Subcutaneous preadipocyte (primary cell): ENCODE measurements around the gene METTL13. TPM values are rescaled to one million over a fixed set of nuclear protein-coding genes. Genes with fewer than 3 reads are reported as not detected.

Source experiments
- small RNA-seq: library from RNA; depleted of rRNA; stranded (forward); fragments of <200 nt; gene quantifications from one replicate; pipeline ENCODE3, GENCODE V24; 2012
- total RNA-seq: library from RNA; depleted of rRNA; stranded (reverse); fragments of >200 nt; gene quantifications from 2 replicates; pipeline ENCODE4 v1.2.3, GENCODE V29; 2012

METTL13 gene, protein sequence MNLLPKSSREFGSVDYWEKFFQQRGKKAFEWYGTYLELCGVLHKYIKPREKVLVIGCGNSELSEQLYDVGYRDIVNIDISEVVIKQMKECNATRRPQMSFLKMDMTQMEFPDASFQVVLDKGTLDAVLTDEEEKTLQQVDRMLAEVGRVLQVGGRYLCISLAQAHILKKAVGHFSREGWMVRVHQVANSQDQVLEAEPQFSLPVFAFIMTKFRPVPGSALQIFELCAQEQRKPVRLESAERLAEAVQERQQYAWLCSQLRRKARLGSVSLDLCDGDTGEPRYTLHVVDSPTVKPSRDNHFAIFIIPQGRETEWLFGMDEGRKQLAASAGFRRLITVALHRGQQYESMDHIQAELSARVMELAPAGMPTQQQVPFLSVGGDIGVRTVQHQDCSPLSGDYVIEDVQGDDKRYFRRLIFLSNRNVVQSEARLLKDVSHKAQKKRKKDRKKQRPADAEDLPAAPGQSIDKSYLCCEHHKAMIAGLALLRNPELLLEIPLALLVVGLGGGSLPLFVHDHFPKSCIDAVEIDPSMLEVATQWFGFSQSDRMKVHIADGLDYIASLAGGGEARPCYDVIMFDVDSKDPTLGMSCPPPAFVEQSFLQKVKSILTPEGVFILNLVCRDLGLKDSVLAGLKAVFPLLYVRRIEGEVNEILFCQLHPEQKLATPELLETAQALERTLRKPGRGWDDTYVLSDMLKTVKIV
- 17.6 and 24.2 TPM in 2 replicates for total RNA-seq

GRCh38 chr1:171781176-171781875 lies at the start of gene METTL13:
METTL13 (plus strand) TSS chr1:171781660; CDS start chr1:171781968, 308 bp downstream.

DNA sequence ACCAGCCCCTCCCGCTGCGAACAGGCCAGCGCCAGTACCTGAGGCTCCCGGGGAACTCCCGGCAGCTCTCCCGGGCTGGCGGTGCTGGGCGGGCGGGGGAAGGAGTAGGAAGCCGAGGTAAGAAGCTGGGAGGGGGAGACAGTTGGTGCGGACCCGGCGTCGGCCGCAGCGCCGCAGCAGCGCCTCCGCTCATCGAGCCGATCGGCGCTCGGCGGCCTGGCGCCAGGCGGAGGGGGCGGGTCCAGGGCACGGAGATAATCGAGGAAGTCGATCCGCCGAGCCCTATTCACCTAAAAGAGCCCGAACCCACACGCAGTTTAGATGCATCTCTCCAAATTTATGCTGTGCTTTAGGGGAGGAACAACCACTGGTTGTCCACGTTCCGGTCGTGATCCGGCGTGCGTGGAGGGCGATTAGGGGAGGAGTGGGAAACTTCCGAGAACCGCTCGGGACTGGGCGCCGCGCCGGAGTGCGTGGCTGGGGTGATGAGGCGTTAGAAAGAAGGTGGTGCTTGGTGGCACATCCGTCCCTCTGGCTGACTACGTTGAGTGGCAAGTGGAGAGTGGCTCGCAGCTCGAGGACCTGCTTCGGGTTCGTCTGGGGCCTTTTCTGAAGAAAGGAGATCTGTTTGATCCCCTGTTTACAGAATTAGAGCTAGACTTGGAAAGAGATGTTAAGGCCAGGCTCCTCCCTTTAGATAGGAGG lies 39.4 kb upstream of the METTL13 start, which contains the start of gene VAMP4:
TSS of gene VAMP4 (minus strand) at position 194 of the 705 bp plus-strand sequence. CDS start 3,651 bp downstream, outside the sequence.

GRCh38 chr1:171841050-171841910 lies 59.8 kb downstream of the METTL13 start, which contains the start of gene DNM3:
DNM3 (plus strand) TSS chr1:171841498; CDS start chr1:171841657, 159 bp downstream.

Small RNAs within 50 kb of the gene (small RNA-seq; reads per million reads assigned to genes)
- gene RF00601, result not detected

Other genes with a start within 250 kb of the METTL13 start
- not detected in 2 replicates for gene MYOCOS, start 159.4 kb upstream of the METTL13 start, total RNA-seq
- not detected in 2 replicates for gene MYOC, start 129.0 kb upstream of the METTL13 start, total RNA-seq
- gene VAMP4, start 39.6 kb upstream of the METTL13 start, total RNA-seq, result 6.6 and 7.6 TPM in 2 replicates
- 1.8 and 5.7 TPM in 2 replicates for gene DNM3, start 59.8 kb downstream of the METTL13 start, total RNA-seq